GM18909 (cell line): ENCODE data around the gene CARHSP1.
"Not testable (repeated sequence)": the region's sequence is repeated elsewhere in the genome, so short reads cannot be mapped to it uniquely, and the experiment has no call there.

Experiments
- ATAC-seq: cut with Tn5 transposase; IDR thresholded peaks from one replicate; pipeline ENCODE4 v1.9.1; 2021; ENCODE audit warnings: mild to moderate bottlenecking; ENCODE audit not compliant: unreplicated experiment, poor library complexity

CARHSP1 gene

GRCh38 chr16:8858994-8859912 lies 9.6 kb downstream of the CARHSP1 start:
- ATAC-seq, result no peak

- no peak for ATAC-seq
Observed at GRCh38 chr16:8855972-8856371, 12.8 kb downstream of the CARHSP1 start.

- no peak for ATAC-seq
Observed at GRCh38 chr16:8855051-8855786, 13.6 kb downstream of the CARHSP1 start.

GRCh38 chr16:8854298-8854948 lies 14.4 kb downstream of the CARHSP1 start:
- no peak for ATAC-seq

- no peak for ATAC-seq
Observed at GRCh38 chr16:8853611-8854010, 15.2 kb downstream of the CARHSP1 start.

- no peak for ATAC-seq
Observed at GRCh38 chr16:8853150-8853549, 15.7 kb downstream of the CARHSP1 start.

GRCh38 chr16:8852534-8852933 lies 16.3 kb downstream of the CARHSP1 start:
- ATAC-seq, result no peak

GRCh38 chr16:8851761-8852403 lies 16.9 kb downstream of the CARHSP1 start:
- no peak for ATAC-seq

GRCh38 chr16:8850279-8850885 lies 18.4 kb downstream of the CARHSP1 start:
- no peak for ATAC-seq

GRCh38 chr16:8849411-8850011 lies 19.3 kb downstream of the CARHSP1 start:
- no peak for ATAC-seq

- ATAC-seq, result no peak
Observed at GRCh38 chr16:8848939-8849391, 19.8 kb downstream of the CARHSP1 start.

- ATAC-seq, result no peak
Observed at GRCh38 chr16:8848231-8848938, 20.4 kb downstream of the CARHSP1 start.

- ATAC-seq, result no peak
Observed at GRCh38 chr16:8847623-8848022, 21.2 kb downstream of the CARHSP1 start.

GRCh38 chr16:8847145-8847544 lies 21.7 kb downstream of the CARHSP1 start:
- no peak for ATAC-seq

GRCh38 chr16:8846401-8846932 lies 22.3 kb downstream of the CARHSP1 start:
- no peak for ATAC-seq

GRCh38 chr16:8845699-8846298 lies 23.0 kb downstream of the CARHSP1 start:
- ATAC-seq, result no peak

GRCh38 chr16:8843296-8843695 lies 25.5 kb downstream of the CARHSP1 start:
- ATAC-seq, result not testable (repeated sequence)

- ATAC-seq, result not testable (repeated sequence)
Observed at GRCh38 chr16:8842016-8842415, 26.8 kb downstream of the CARHSP1 start.
